AML-193 (cell line): Measurements from ENCODE around the gene MRPL27.
"Not testable (repeated sequence)": the region's sequence is repeated elsewhere in the genome, so short reads cannot be mapped to it uniquely, and the experiment has no call there.

Experiments used
- DNase-seq, 2 experiments: peaks; one replicate each; lab custom pipeline; 2025; lab: John Stamatoyannopoulos, UW

MRPL27 gene

GRCh38 chr17:50345432-50346312 is 27.3 kb downstream of the MRPL27 start, which contains the start of gene XYLT2:
Gene XYLT2 (plus strand): TSS chr17:50346126. CDS start chr17:50346141, 15 bp downstream.
- peak; percentile 87 to 88 for DNase-seq

GRCh38 chr17:50344731-50345365 is 28.1 kb downstream of the MRPL27 start:
- DNase-seq = no peak

GRCh38 chr17:50339381-50339780 is 33.6 kb downstream of the MRPL27 start:
- DNase-seq = no peak

- DNase-seq = no peak
Measured at GRCh38 chr17:50338645-50339044, 34.3 kb downstream of the MRPL27 start.

- no peak for DNase-seq
Measured at GRCh38 chr17:50337956-50338355, 35.0 kb downstream of the MRPL27 start.

- DNase-seq = not testable (repeated sequence)
Measured at GRCh38 chr17:50333291-50334057, 39.5 kb downstream of the MRPL27 start.

GRCh38 chr17:50332196-50332595 is 40.8 kb downstream of the MRPL27 start:
- DNase-seq = no peak

- no peak for DNase-seq
Measured at GRCh38 chr17:50331085-50331791, 41.7 kb downstream of the MRPL27 start.

GRCh38 chr17:50330151-50330775 is 42.7 kb downstream of the MRPL27 start:
- no peak for DNase-seq

- DNase-seq = no peak
Measured at GRCh38 chr17:50329716-50330115, 43.3 kb downstream of the MRPL27 start.

- no peak for DNase-seq
Measured at GRCh38 chr17:50328363-50329325, 44.3 kb downstream of the MRPL27 start.

- DNase-seq = no peak
Measured at GRCh38 chr17:50326831-50327364, 46.1 kb downstream of the MRPL27 start.

GRCh38 chr17:50325906-50326305 is 47.1 kb downstream of the MRPL27 start:
- DNase-seq = no peak

GRCh38 chr17:50323060-50323459 is 49.9 kb downstream of the MRPL27 start:
- no peak for DNase-seq

GRCh38 chr17:50322271-50322670 is 50.7 kb downstream of the MRPL27 start:
- DNase-seq = no peak

GRCh38 chr17:50319306-50320004 is 53.5 kb downstream of the MRPL27 start:
- DNase-seq = no peak

GRCh38 chr17:50318501-50319285 is 54.3 kb downstream of the MRPL27 start:
- DNase-seq = no peak
